Tibial nerve (tissue), 4 donors: ENCODE measurements around the gene PIGQ. TPM values are rescaled to one million over a fixed set of nuclear protein-coding genes. Genes with fewer than 3 reads are reported as not detected.

Source experiments
- DNase-seq, 2 donors: peaks; one replicate each; pipeline ENCODE4 v3.0.0-alpha.2; 2019; ENCODE audit warnings: low spot score in 2 of 2
- H3K27ac ChIP-seq, 4 donors: fragments of 200-600 bp; sonication (generic) in 3 of 4; one replicate each; pipeline ENCODE4 v1.5.1; 2017 to 2019; ENCODE audit warnings: mild to moderate bottlenecking in 1 of 4
- H3K27me3 ChIP-seq, 2 donors: fragments of 200-600 bp; sonication (generic) in 1 of 2; one replicate each; pipeline versions ENCODE4 v1.5.1 to v1.6.0; 2017 to 2019
- H3K36me3 ChIP-seq, 3 donors: fragments of 200-600 bp; sonication (generic); one replicate each; pipeline ENCODE4 v1.5.1; 2018 to 2019
- H3K4me1 ChIP-seq, 4 donors: fragments of 200-600 bp; sonication (generic) in 3 of 4; one replicate each; pipeline ENCODE4 v1.5.1; 2017 to 2019
- H3K4me3 ChIP-seq, 4 donors: fragments of 200-600 bp; sonication (generic) in 3 of 4; one replicate each; pipeline ENCODE4 v1.5.1; 2017 to 2019; ENCODE audit warnings: mild to moderate bottlenecking in 1 of 4, moderate library complexity in 1 of 4
- H3K9me3 ChIP-seq, 4 donors: fragments of 200-600 bp; sonication (generic) in 3 of 4; one replicate each; pipeline ENCODE4 v1.5.1; 2017 to 2019
- CTCF ChIP-seq, 5 experiments: fragments of 200-600 bp in 3 of 5; fragments of 450-650 bp in 2 of 5; sonication (generic) in 3 of 5; IDR thresholded peaks; one replicate each; pipeline ENCODE4 v1.5.1; 2016 to 2019; ENCODE audit warnings: antibody characterized with exemption in 5 of 5, mild to moderate bottlenecking in 3 of 5, moderate library complexity in 2 of 5
- EP300 ChIP-seq, 2 donors: sonication (generic); formaldehyde crosslinking; IDR thresholded peaks; one replicate each; pipeline ENCODE4 v1.6.1; 2017; ENCODE audit warnings: antibody characterized with exemption in 2 of 2, mild to moderate bottlenecking in 1 of 2
- POLR2A ChIP-seq, 2 donors: fragments of 450-650 bp; IDR thresholded peaks; one replicate each; pipeline ENCODE4 v1.6.1; 2017; ENCODE audit warnings: antibody characterized with exemption in 2 of 2, mild to moderate bottlenecking in 2 of 2, moderate library complexity in 2 of 2
- WGBS, 2 donors: methylation state at CpG; one replicate each; pipeline ENCODE4 v1.1.5; 2018; 5-methylcytosine and 5-hydroxymethylcytosine counted together
- total RNA-seq, 4 donors: library from RNA; depleted of rRNA; stranded (reverse); fragments of >200 nt; gene quantifications; one replicate each; pipeline ENCODE4 v1.1.0, GENCODE V29; 2016

PIGQ gene
- total RNA-seq, 4 donors from 2014 or later, result 49.2 to 89.6 (median 71.8) TPM

- Histone ChIP-seq H3K36me3 (peaks cover 0 to 25% (median 6%) of the 10 kb centered on the region in 3 donors), H3K27ac (no peak overlapping the region), H3K4me3 (no peak overlapping the region), H3K4me1 (peaks cover 0 to 37% (median 6%) of the 10 kb centered on the region in 4 donors), H3K9me3 (no peaks in the 10 kb centered on the region), H3K27me3 (peaks cover 0 to 28% of the 10 kb centered on the region in 2 donors)
- TF ChIP-seq CTCF (IDR thresholded peaks at IDR 0.05), result no peak
- no peak for TF ChIP-seq POLR2A (IDR thresholded peaks at IDR 0.05)
- TF ChIP-seq EP300 (IDR thresholded peaks at IDR 0.05), result no peak
- 85 to 89% methylated on average over 14 to 30 of the region's 32 CpGs for WGBS, 2 donors
- no peak for DNase-seq
Measured at GRCh38 chr16:556474-557173, 13.1 kb upstream of the PIGQ start.

GRCh38 chr16:557463-558297, 12.1 kb upstream of the PIGQ start:
- 65 to 66% methylated on average over 9 to 22 of the region's 23 CpGs for WGBS, 2 donors
- peaks cover 0 to 14% (median 0%) of the 10 kb centered on the region in 3 donors for H3K36me3 ChIP-seq
- H3K27me3 ChIP-seq, result peaks cover 0 to 35% of the 10 kb centered on the region in 2 donors
- no peak overlapping the region for H3K4me3 ChIP-seq
- H3K27ac ChIP-seq, result no peak overlapping the region
- TF ChIP-seq POLR2A (IDR thresholded peaks at IDR 0.05), result no peak
- no peak for TF ChIP-seq EP300 (IDR thresholded peaks at IDR 0.05)
- TF ChIP-seq CTCF (IDR thresholded peaks at IDR 0.05), result no peak
- no peaks in the 10 kb centered on the region for H3K9me3 ChIP-seq
- H3K4me1 ChIP-seq, result peaks cover 0 to 37% (median 6%) of the 10 kb centered on the region in 4 donors
- no peak for DNase-seq

GRCh38 chr16:558298-559020, 11.3 kb upstream of the PIGQ start:
- Histone ChIP-seq H3K9me3 (no peaks in the 10 kb centered on the region), H3K4me3 (no peak overlapping the region), H3K4me1 (peaks cover 0 to 37% (median 6%) of the 10 kb centered on the region in 4 donors), H3K36me3 (peaks cover 0 to 6% (median 0%) of the 10 kb centered on the region in 3 donors), H3K27me3 (peaks cover 0 to 43% of the 10 kb centered on the region in 2 donors), H3K27ac (no peak overlapping the region)
- TF ChIP-seq POLR2A (IDR thresholded peaks at IDR 0.05) (no peak), CTCF (IDR thresholded peaks at IDR 0.05) (no peak), EP300 (IDR thresholded peaks at IDR 0.05) (no peak)
- no peak for DNase-seq
- 58 to 62% methylated on average over 18 to 21 of the region's 22 CpGs for WGBS, 2 donors

GRCh38 chr16:559021-559380, 10.8 kb upstream of the PIGQ start:
- 65 to 86% methylated on average over 10 to 12 of the region's 15 CpGs for whole genome bisulfite sequencing, 2 donors
- TF ChIP-seq EP300 (IDR thresholded peaks at IDR 0.05), result no peak
- TF ChIP-seq POLR2A (IDR thresholded peaks at IDR 0.05), result no peak
- TF ChIP-seq CTCF (IDR thresholded peaks at IDR 0.05), result no peak
- Histone ChIP-seq H3K27ac (no peak overlapping the region), H3K9me3 (no peaks in the 10 kb centered on the region), H3K4me3 (no peak overlapping the region), H3K36me3 (peaks cover 0 to 1% (median 0%) of the 10 kb centered on the region in 3 donors), H3K4me1 (peaks cover 0 to 33% (median 5%) of the 10 kb centered on the region in 4 donors), H3K27me3 (peaks cover 0 to 48% of the 10 kb centered on the region in 2 donors)
- no peak for DNase-seq
